ENCODE results near the gene TNN.

Gene TNN

GRCh38 chr1:175114996-175115395 lies 47.4 kb downstream of the TNN start:
- DNase-seq, result no peak

DNA sequence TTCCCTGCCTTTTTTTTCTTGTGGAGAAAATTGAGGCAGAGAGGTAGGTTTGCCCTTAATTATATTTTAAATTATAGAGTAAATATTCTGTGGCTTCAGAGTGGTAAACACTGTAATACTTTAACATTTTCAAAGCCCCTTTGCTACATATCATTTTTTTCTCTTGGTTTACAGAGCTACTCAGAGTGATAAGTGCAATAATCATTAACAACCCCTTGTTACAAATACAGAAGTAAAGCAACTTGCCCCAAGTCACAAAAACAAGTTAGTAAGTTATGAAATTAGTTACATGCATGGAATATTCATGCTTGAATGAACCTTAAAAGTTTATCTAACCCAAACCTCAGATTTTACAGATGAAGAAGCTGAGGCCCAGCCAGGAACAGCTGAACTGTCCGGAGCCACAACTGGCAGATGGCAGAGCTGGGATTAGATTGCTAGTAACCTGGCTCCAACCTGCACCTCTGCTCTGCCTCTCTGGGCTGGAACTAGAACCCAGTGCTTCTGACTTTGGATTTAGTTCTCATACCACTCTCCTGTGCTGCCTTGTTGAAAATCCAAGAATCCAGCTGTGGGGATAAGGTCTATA lies 48.7 kb downstream of the TNN start:
- no peak for DNase-seq

DNA sequence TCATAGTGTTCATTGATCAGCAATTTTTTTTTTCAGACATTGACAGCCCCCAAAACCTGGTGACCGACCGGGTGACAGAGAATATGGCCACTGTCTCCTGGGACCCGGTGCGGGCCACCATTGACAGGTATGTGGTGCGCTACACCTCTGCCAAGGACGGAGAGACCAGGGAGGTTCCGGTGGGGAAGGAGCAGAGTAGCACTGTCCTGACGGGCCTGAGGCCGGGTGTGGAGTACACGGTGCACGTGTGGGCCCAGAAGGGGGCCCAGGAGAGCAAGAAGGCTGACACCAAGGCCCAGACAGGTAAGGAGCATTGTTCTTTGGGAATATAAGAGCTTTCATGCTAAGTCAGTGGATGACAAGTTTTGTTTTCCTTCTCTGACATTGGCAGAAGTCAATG lies 49.3 kb downstream of the TNN start:
- DNase-seq, result no peak

DNA sequence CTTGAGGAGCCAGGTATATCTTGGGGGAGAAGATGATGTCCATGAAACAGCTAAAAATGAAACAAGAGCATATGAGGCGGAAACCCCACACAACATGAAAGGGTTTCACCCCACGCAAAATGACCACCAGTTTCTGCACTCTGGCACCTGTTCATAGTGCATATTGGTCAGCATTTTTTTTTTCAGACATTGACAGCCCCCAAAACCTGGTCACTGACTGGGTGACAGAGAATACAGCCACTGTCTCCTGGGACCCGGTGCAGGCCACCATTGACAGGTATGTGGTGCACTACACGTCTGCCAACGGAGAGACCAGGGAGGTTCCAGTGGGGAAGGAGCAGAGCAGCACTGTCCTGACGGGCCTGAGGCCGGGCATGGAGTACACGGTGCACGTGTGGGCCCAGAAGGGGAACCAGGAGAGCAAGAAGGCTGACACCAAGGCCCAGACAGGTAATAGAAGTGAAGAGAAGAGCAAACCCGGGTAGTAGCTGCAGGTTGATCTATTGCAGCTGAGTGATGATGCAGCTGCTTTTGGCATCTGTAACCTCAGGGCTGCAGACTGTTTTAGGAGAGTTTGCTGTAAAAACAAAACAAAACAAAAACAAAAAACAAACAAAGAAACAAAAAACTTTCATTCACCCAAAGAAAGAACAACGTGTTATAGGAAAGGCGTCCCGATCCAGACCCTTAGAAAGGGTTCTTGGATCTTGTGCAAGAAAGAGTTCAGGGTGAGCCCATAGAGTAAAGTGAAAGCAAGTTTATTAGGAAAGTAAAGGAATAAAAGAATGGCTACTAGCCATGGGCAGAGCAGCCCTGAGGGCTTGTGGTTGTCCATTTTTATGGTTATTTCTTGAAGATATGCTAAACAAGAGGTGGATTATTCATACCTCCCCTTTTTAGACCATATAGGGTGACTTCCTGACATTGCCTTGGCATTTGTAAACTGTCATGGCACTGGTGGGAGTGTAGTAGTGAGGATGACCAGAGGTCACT lies 51.0 kb downstream of the TNN start:
- DNase-seq, result no peak

GRCh38 chr1:175120511-175120910 lies 52.9 kb downstream of the TNN start:
- no peak for DNase-seq

GRCh38 chr1:175124861-175125260 lies 57.2 kb downstream of the TNN start:
- peak; percentile 72 to 76 for DNase-seq

- DNase-seq, result no peak
Measured at GRCh38 chr1:175126347-175126746, 58.7 kb downstream of the TNN start.

DNA sequence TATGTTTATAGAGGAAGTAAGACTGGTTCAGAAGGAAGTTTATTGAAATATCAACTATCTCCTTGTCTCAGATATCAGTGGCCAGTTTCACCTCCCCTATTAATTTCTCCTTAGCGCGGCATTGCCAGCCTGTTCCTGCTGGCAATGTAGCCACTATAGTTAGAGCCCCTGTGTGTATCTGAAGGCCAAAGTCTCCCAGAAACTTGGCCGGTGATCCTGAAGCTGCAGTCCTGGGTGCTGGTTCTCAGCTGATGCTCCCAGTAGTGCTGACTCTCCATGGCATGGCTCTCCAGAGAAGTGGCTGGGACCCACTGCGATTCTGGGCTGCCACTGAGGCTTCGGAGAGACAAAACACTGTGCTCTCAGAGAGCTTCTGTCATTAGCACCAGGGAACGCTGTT lies 59.9 kb downstream of the TNN start:
- DNase-seq, result peak in 1 of 2 experiments; percentile 13

- no peak for DNase-seq
Measured at GRCh38 chr1:175128523-175128922, 60.9 kb downstream of the TNN start.

DNA sequence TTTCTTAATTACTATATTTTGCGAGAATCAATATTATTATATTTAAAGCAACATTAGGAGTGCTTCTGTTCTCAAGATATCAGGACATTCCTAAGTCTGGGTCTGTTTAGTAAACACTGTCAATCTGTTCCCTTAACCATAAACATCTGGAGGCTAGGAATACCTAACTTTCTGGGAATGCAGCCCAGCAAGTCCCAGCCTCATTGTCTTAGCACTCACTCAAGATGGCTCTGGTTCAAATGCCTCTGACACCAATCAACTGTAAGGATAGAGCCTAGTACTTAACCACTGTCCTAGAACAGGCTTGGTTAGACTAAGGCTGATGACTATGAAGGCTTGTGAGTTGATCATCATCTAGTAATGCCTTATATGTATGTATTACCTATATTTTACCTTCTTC lies 61.5 kb downstream of the TNN start:
- no peak for DNase-seq

GRCh38 chr1:175129644-175129996 lies 62.0 kb downstream of the TNN start:
- no peak for DNase-seq

- DNase-seq, result no peak
Measured at GRCh38 chr1:175129997-175130648, 62.5 kb downstream of the TNN start.

GRCh38 chr1:175130649-175131045 lies 63.0 kb downstream of the TNN start:
- DNase-seq, result no peak

- DNase-seq, result no peak
Measured at GRCh38 chr1:175131095-175131494, 63.5 kb downstream of the TNN start.

DNA sequence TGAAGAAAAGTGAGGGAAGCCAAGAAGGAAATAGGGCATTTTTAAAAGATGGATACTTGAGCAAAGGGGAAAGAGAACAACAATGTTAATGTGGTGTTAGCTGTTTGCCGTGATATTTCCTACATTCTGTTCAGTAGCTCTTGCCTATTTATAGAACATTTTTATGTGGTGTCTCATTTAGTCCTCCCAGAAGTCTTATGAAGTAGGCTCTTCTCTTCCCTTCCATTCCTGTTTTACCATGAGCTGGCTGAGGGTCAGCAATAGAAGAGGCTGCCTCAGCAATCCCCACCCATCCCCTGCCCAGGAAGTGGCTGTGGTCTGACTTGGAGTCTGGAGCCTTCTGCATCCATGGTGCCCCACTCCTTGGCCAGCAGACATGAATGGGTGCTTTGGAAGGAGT lies 64.8 kb downstream of the TNN start:
- DNase-seq, result no peak

GRCh38 chr1:175133673-175134435 lies 66.2 kb downstream of the TNN start:
- DNase-seq, result no peak

DNA sequence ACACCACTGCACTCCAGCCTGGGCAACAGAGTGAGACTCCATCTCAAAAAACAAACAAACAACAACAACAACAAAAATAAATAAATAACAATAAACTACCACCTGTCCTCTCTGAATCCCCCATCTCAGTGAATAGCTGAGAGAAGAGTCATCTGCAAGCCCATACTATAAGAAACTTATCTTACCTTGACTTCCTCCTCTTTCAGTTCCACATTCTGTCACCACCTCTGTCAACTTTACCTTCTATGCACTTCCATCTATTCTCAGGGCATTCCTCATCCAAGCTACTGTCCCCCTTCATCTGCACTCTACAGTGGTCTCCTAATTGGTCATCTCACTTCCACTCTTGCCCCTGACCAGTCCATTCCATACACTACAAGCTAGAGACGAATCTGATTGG lies 66.9 kb downstream of the TNN start:
- DNase-seq, result no peak

DNA sequence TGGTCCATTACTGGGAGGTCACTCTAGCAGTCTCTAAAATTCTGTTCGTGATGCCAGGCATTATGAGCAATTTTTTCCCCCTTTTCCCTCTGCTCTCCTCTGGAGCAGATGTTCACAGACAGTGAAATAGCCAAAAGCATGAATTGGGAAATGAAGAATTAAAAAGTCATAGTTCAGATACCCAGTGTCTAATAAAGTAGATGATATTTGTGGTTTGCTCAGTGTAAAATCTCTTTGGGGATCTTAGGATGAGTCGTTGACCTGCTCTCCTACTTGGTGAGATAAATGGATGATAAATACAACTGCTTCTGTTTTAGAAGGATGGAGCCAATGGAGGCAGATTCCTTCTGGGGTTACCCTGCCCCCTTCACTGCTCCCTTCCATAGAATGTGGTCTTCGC lies 68.6 kb downstream of the TNN start:
- no peak for DNase-seq

DNA sequence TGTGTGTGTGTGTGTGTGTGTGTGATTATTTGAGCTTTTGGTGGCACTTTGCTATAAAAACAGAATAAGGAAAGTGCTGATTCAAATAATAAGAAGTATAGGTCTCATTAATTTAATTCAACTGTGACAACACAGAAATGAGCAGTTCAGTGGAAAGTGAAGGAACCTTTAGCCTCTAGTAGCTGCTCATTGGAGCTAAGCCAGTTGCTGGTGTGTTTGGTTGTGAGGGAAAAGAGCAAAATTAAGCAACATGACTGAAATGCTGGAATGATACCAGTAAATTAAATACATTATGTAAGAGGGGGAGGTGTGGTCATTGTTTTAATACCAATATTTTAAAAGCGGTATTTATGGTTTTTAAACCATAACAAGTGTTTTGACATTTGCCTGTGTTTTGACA lies 69.7 kb downstream of the TNN start:
- DNase-seq, result no peak

DNA sequence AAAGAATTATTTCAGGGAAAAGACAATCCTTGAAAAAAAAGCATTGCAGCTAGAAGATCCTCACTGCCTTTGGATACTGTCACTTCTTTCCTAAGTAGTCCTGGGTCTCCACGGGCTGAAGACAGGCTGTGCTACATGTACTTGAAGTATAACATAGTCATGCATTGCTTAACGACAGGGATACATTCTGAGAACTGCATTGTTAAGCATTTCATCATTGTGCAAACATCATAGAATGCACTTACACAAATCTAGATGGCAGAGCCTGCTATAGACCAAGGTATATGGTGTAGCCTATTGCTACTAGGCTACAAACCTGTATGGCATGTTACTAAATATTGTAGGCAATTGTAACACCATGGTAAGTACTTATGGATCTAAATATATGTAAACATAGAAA lies 70.9 kb downstream of the TNN start:
- no peak for DNase-seq

GRCh38 chr1:175145899-175146528 lies 78.4 kb downstream of the TNN start:
- no peak for DNase-seq

DNA sequence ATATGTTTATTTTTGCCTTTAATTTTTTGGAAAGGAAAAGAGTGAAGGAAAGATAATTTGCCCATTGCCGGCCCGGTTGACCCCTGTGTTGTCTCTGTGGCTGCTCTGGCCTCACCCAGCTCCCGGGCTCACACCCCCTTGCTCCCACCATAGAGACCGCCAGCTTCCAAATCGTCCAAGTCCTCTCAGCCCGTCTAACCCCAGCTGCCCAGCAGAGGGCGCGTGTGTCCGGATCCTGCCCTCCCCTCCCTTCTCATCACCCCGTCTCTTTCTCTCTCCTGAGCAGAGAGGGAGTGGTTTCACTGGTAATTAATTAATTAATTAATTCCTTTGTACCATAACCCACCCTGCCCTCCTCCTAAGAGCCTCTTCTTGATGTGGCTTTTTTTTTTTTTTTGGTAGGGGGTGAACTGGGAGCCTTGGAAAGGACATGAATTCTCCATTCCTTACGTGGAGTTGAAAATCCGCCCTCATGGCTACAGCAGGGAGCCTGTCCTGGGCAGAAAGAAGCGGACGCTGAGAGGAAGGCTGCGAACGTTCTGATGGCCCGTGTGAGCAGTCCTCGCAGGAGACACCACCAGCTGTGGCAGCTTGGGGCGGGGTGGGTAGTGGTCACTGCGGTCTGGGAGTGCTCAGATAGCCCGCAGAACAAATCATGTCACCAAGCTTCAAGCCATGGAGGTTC lies 79.0 kb downstream of the TNN start:
- DNase-seq, result peak; percentile 24 to 35

Data from AML-193 (cell line).